Caco-2 (cell line): ENCODE results near the gene CLCN1. TPM values are rescaled to one million over a fixed set of nuclear protein-coding genes. Genes with fewer than 3 reads are reported as not detected.
A peak's percentile ranks its signal among the peaks of the same experiment; 100 is the strongest.

Experiments used
- BruUV-seq: library from RNA; stranded (reverse); fragments of 400-500 nt; replicated peaks from 2 replicates; lab custom pipeline; 2021; lab: Mats Ljungman, UMichigan
- CTCF ChIA-PET: fragments of 300-600 bp; sonication (Branson Sonifier 250); formaldehyde crosslinking; loops from one replicate; lab custom pipeline; 2022; ENCODE audit warnings: antibody characterized with exemption; lab: Charles Lee
- POLR2A ChIA-PET: fragments of 300-600 bp; sonication (Branson Sonifier 250); formaldehyde crosslinking; loops from one replicate; lab custom pipeline; 2022; ENCODE audit warnings: antibody characterized with exemption; lab: Charles Lee
- DNase-seq, 2 experiments: peaks; one replicate each; pipeline versions ENCODE4 v3.0.0 to v3.0.0-alpha.2; 2020 to 2022
- H3K27me3 ChIP-seq: replicated peaks from 2 replicates; pipeline ENCODE4 v1.6.0; 2011; ENCODE audit warnings: low read length; ENCODE audit not compliant: control insufficient read depth, insufficient read depth
- H3K36me3 ChIP-seq: 2 replicates; pipeline ENCODE4 v1.5.1; 2011; ENCODE audit warnings: low read length; ENCODE audit not compliant: control insufficient read depth, insufficient read depth
- H3K4me1 ChIP-seq: fragments of 250-450 bp; sonication (Bioruptor Pico); 2 replicates; pipeline ENCODE4 v1.5.1; 2020; ENCODE audit warnings: mild to moderate bottlenecking
- H3K4me3 ChIP-seq: 2 replicates; pipeline ENCODE4 v1.5.1; 2011; ENCODE audit warnings: low read depth, mild to moderate bottlenecking, control low read depth, low read length
- H3K9me3 ChIP-seq: fragments of 250-450 bp; sonication (Bioruptor Pico); 2 replicates; pipeline ENCODE4 v1.5.1; 2020; ENCODE audit warnings: mild to moderate bottlenecking, moderate library complexity
- H3K27ac Mint-ChIP-seq: one replicate; pipeline ENCODE4 v1.8.0; 2022; ENCODE audit warnings: mixed read lengths; ENCODE audit not compliant: unreplicated experiment
- H3K27me3 Mint-ChIP-seq: one replicate; pipeline ENCODE4 v1.8.0; 2022; ENCODE audit warnings: mixed read lengths; ENCODE audit not compliant: insufficient read depth, unreplicated experiment
- H3K36me3 Mint-ChIP-seq: one replicate; pipeline ENCODE4 v1.8.0; 2022; ENCODE audit warnings: mild to moderate bottlenecking, mixed read lengths; ENCODE audit not compliant: insufficient read depth, unreplicated experiment
- H3K4me1 Mint-ChIP-seq: one replicate; pipeline ENCODE4 v1.8.0; 2022; ENCODE audit warnings: low read depth, mixed read lengths; ENCODE audit not compliant: unreplicated experiment
- H3K4me3 Mint-ChIP-seq: one replicate; pipeline ENCODE4 v1.8.0; 2022; ENCODE audit warnings: mild to moderate bottlenecking, moderate library complexity, mixed read lengths; ENCODE audit not compliant: unreplicated experiment
- H3K9me3 Mint-ChIP-seq: one replicate; pipeline ENCODE4 v1.8.0; 2022; ENCODE audit warnings: mixed read lengths; ENCODE audit not compliant: unreplicated experiment
- intact Hi-C: fragments of 100-400 bp; cut with micrococcal nuclease; formaldehyde crosslinking; loops from one replicate; pipeline ENCODE4 v1.10.0; 2022; ENCODE audit not compliant: unreplicated experiment
- total RNA-seq: library from RNA; stranded (reverse); gene quantifications from 2 replicates; pipeline ENCODE4 v1.2.3, GENCODE V29; 2022
- TF ChIP-seq, protein P1 (sequence below), 2 experiments: fragments of 200-600 bp in 1 of 2; IDR thresholded peaks; 1 replicate in 1 of 2; 2 replicates in 1 of 2; pipeline versions ENCODE4 v1.5.1 to v1.8.0; 2011 to 2022; ENCODE audit warnings: antibody characterized with exemption in 1 of 2, control low read depth in 1 of 2, inconsistent platforms in 1 of 2, low read depth in 1 of 2, low read length in 1 of 2, mild to moderate bottlenecking in 1 of 2, moderate library complexity in 1 of 2; ENCODE audit not compliant: insufficient read depth in 1 of 2, severe bottlenecking in 1 of 2, unreplicated experiment in 1 of 2

Gene CLCN1
- total RNA-seq, 1 experiment from 2014 or later, result 1.9 TPM

GRCh38 chr7:143392875-143393266 is 77.0 kb downstream of the CLCN1 start:
- no peak for DNase-seq
- POLR2A ChIA-PET, result interaction anchor here (0.7 to 0.9 kb wide), 2 partner anchors 9 to 15 kb away, joined by 3 to 4 read pairs; no protein-coding TSS in a partner anchor
- Histone ChIP-seq H3K4me1 (peaks cover 20% of the 10 kb centered on the region; the same call in 1 of the 2 replicates), H3K36me3 (peaks cover 6% of the 10 kb centered on the region), H3K4me3 (no peak overlapping the region), H3K27me3 (no peaks in the 10 kb centered on the region), H3K9me3 (no peaks in the 10 kb centered on the region)
- peaks cover 17% of the 10 kb centered on the region for H3K4me1 Mint-ChIP-seq
- CTCF ChIA-PET, result interaction anchor here (0.9 to 1.7 kb wide), 2 partner anchors 13 to 23 kb away, joined by 3 to 9 read pairs; no protein-coding TSS in a partner anchor
- no TSS peak for BruUV-seq
- intact Hi-C loops, result loop anchor here (2.0 kb wide), 1 partner anchor 14 kb away; no protein-coding TSS in a partner anchor
- TF ChIP-seq, protein P1, sequence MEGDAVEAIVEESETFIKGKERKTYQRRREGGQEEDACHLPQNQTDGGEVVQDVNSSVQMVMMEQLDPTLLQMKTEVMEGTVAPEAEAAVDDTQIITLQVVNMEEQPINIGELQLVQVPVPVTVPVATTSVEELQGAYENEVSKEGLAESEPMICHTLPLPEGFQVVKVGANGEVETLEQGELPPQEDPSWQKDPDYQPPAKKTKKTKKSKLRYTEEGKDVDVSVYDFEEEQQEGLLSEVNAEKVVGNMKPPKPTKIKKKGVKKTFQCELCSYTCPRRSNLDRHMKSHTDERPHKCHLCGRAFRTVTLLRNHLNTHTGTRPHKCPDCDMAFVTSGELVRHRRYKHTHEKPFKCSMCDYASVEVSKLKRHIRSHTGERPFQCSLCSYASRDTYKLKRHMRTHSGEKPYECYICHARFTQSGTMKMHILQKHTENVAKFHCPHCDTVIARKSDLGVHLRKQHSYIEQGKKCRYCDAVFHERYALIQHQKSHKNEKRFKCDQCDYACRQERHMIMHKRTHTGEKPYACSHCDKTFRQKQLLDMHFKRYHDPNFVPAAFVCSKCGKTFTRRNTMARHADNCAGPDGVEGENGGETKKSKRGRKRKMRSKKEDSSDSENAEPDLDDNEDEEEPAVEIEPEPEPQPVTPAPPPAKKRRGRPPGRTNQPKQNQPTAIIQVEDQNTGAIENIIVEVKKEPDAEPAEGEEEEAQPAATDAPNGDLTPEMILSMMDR (IDR thresholded peaks at IDR 0.05; ENCODE audit: insufficient read depth in 1 of 2, low read depth in 1 of 2, low read length in 1 of 2, severe bottlenecking in 1 of 2, unreplicated experiment in 1 of 2), result no peak
- H3K4me3 Mint-ChIP-seq, result no peak overlapping the region
- peaks cover 86% of the 10 kb centered on the region for H3K36me3 Mint-ChIP-seq
- H3K9me3 Mint-ChIP-seq, result no peaks in the 10 kb centered on the region
- H3K27ac Mint-ChIP-seq, result peak overlapping the region; percentile 58
- H3K27me3 Mint-ChIP-seq, result no peaks in the 10 kb centered on the region

GRCh38 chr7:143393267-143394041 is 77.5 kb downstream of the CLCN1 start:
- Histone ChIP-seq H3K27me3 (no peaks in the 10 kb centered on the region), H3K4me3 (no peak overlapping the region), H3K36me3 (peaks cover 5% of the 10 kb centered on the region), H3K9me3 (no peaks in the 10 kb centered on the region), H3K4me1 (peaks cover 20% of the 10 kb centered on the region; the same call in 1 of the 2 replicates)
- POLR2A ChIA-PET, result interaction anchor here (0.9 kb wide), 1 partner anchor 14 kb away, joined by 3 read pairs; no protein-coding TSS in a partner anchor
- no TSS peak for BruUV-seq
- Mint-ChIP-seq H3K4me1 (peaks cover 17% of the 10 kb centered on the region), H3K9me3 (no peaks in the 10 kb centered on the region), H3K36me3 (peaks cover 80% of the 10 kb centered on the region), H3K27me3 (no peaks in the 10 kb centered on the region), H3K27ac (peak overlapping the region; percentile 58), H3K4me3 (no peak overlapping the region)
- intact Hi-C loops, result loop anchor here (2.0 kb wide), 1 partner anchor 13 kb away; no protein-coding TSS in a partner anchor
- TF ChIP-seq, protein P1 (IDR thresholded peaks at IDR 0.05; ENCODE audit: insufficient read depth in 1 of 2, low read depth in 1 of 2, low read length in 1 of 2, severe bottlenecking in 1 of 2, unreplicated experiment in 1 of 2), result no peak
- CTCF ChIA-PET, result interaction anchor here (0.9 to 1.7 kb wide), 4 partner anchors 14 to 153 kb away, joined by 3 to 9 read pairs (median 3); no protein-coding TSS in a partner anchor
- DNase-seq, result no peak

DNA sequence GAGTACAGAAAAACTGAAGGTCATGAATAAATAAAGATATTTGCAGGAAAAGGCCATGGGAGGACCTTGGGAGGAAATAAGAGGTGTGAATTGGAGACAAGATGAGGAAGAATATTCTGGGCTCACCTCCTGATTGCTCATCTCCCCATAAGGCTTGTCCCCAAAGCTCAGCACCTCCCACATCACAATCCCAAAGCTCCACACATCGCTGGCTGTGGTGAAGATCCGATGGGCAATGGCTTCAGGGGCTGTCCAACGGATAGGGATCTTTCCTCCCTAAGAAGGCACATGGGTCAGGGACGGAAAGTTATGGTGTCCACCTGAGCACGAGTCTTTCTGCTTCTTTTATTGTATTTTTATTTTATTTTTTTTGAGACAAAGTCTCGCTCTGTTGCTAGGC is 78.2 kb downstream of the CLCN1 start:
- TF ChIP-seq, protein P1 (IDR thresholded peaks at IDR 0.05; ENCODE audit: insufficient read depth in 1 of 2, low read depth in 1 of 2, low read length in 1 of 2, severe bottlenecking in 1 of 2, unreplicated experiment in 1 of 2), result no peak
- peaks cover 5% of the 10 kb centered on the region for H3K36me3 ChIP-seq
- Mint-ChIP-seq H3K4me3 (no peak overlapping the region), H3K9me3 (no peaks in the 10 kb centered on the region), H3K27me3 (no peaks in the 10 kb centered on the region), H3K4me1 (peaks cover 17% of the 10 kb centered on the region), H3K27ac (peak overlapping the region; percentile 20), H3K36me3 (peaks cover 78% of the 10 kb centered on the region)
- no TSS peak for BruUV-seq
- peaks cover 20% of the 10 kb centered on the region; the same call in 1 of the 2 replicates for H3K4me1 ChIP-seq
- DNase-seq, result no peak
- H3K4me3 ChIP-seq, result no peak overlapping the region
- H3K9me3 ChIP-seq, result no peaks in the 10 kb centered on the region
- no peaks in the 10 kb centered on the region for H3K27me3 ChIP-seq
- POLR2A ChIA-PET, result no interaction called here
- CTCF ChIA-PET, result interaction anchor here (0.9 to 1.7 kb wide), 3 partner anchors 14 to 154 kb away, joined by 3 to 9 read pairs (median 3); no protein-coding TSS in a partner anchor
- intact Hi-C loops, result no loop called here
